NCI-H510A (cell line): ENCODE data around the gene HOXD13.

Experiments used
- DNase-seq: peaks from one replicate; lab custom pipeline; 2025; lab: John Stamatoyannopoulos, UW

Gene HOXD13

GRCh38 chr2:176081376-176081836 lies 11.1 kb upstream of the HOXD13 start:
- DNase-seq = no peak

GRCh38 chr2:176081837-176082524 lies 10.5 kb upstream of the HOXD13 start:
- peak; percentile 23 for DNase-seq

GRCh38 chr2:176082525-176082823 lies 10.0 kb upstream of the HOXD13 start:
- DNase-seq = no peak

- no peak for DNase-seq
Measured at GRCh38 chr2:176082824-176083751, 9.4 kb upstream of the HOXD13 start.

- DNase-seq = no peak
Measured at GRCh38 chr2:176083796-176084261, 8.7 kb upstream of the HOXD13 start, which contains the start of gene EVX2. TSS of gene EVX2 (minus strand) at chr2:176083962. CDS start at chr2:176083776, 186 bp downstream.

GRCh38 chr2:176084611-176085119 lies 7.9 kb upstream of the HOXD13 start:
- DNase-seq = no peak

GRCh38 chr2:176085120-176085788 lies 7.3 kb upstream of the HOXD13 start:
- peak; percentile 39 for DNase-seq

GRCh38 chr2:176085861-176086771 lies 6.4 kb upstream of the HOXD13 start:
- no peak for DNase-seq

- no peak for DNase-seq
Measured at GRCh38 chr2:176087330-176088047, 5.0 kb upstream of the HOXD13 start.

GRCh38 chr2:176088048-176088936 lies 4.2 kb upstream of the HOXD13 start:
- DNase-seq = peak; percentile 33

GRCh38 chr2:176088937-176089842 lies 3.3 kb upstream of the HOXD13 start:
- no peak for DNase-seq

- no peak for DNase-seq
Measured at GRCh38 chr2:176089843-176090395, 2.6 kb upstream of the HOXD13 start.

- DNase-seq = no peak
Measured at GRCh38 chr2:176090862-176091261, 1.7 kb upstream of the HOXD13 start.

- DNase-seq = no peak
Measured at GRCh38 chr2:176091329-176092258, 927 bp upstream of the HOXD13 start.

GRCh38 chr2:176093145-176093897 lies 800 bp downstream of the HOXD13 start:
- DNase-seq = peak; percentile 45

GRCh38 chr2:176093898-176094249 lies 1.4 kb downstream of the HOXD13 start:
- DNase-seq = no peak
